GM18499 (cell line): ENCODE measurements around the gene PRRX2.
"Not testable (repeated sequence)": the region's sequence is repeated elsewhere in the genome, so short reads cannot be mapped to it uniquely, and the experiment has no call there.

Experiments used
- ATAC-seq: cut with Tn5 transposase; IDR thresholded peaks from one replicate; pipeline ENCODE4 v1.9.1; 2021; ENCODE audit warnings: moderate number of reproducible peaks; ENCODE audit not compliant: insufficient read depth, unreplicated experiment

The PRRX2 gene

GRCh38 chr9:129749575-129749974 lies 84.1 kb downstream of the PRRX2 start:
- no peak for ATAC-seq

GRCh38 chr9:129750013-129750638 lies 84.7 kb downstream of the PRRX2 start:
- ATAC-seq = no peak

- no peak for ATAC-seq
Measured at GRCh38 chr9:129751841-129752801, 86.7 kb downstream of the PRRX2 start.

- ATAC-seq = no peak
Measured at GRCh38 chr9:129752900-129753729, 87.7 kb downstream of the PRRX2 start, which contains the start of gene PTGES. TSS of gene PTGES (minus strand) at chr9:129753042. CDS start at chr9:129753012, 30 bp downstream.

- ATAC-seq = no peak
Measured at GRCh38 chr9:129755151-129755550, 89.7 kb downstream of the PRRX2 start.

- ATAC-seq = no peak
Measured at GRCh38 chr9:129756191-129756590, 90.7 kb downstream of the PRRX2 start.

- ATAC-seq = no peak
Measured at GRCh38 chr9:129757045-129757444, 91.6 kb downstream of the PRRX2 start.

- no peak for ATAC-seq
Measured at GRCh38 chr9:129759319-129759718, 93.9 kb downstream of the PRRX2 start.

- ATAC-seq = no peak
Measured at GRCh38 chr9:129759804-129760502, 94.5 kb downstream of the PRRX2 start.

- ATAC-seq = not testable (repeated sequence)
Measured at GRCh38 chr9:129760784-129761183, 95.3 kb downstream of the PRRX2 start.

GRCh38 chr9:129761293-129761900 lies 96.0 kb downstream of the PRRX2 start:
- no peak for ATAC-seq

- no peak for ATAC-seq
Measured at GRCh38 chr9:129761901-129762369, 96.5 kb downstream of the PRRX2 start.

GRCh38 chr9:129762370-129762984 lies 97.0 kb downstream of the PRRX2 start:
- not testable (repeated sequence) for ATAC-seq

- no peak for ATAC-seq
Measured at GRCh38 chr9:129762985-129763926, 97.8 kb downstream of the PRRX2 start.

- ATAC-seq = no peak
Measured at GRCh38 chr9:129765764-129766317, 100.4 kb downstream of the PRRX2 start.

- ATAC-seq = no peak
Measured at GRCh38 chr9:129768486-129768885, 103.0 kb downstream of the PRRX2 start.

- ATAC-seq = no peak
Measured at GRCh38 chr9:129769669-129770068, 104.2 kb downstream of the PRRX2 start.

- ATAC-seq = no peak
Measured at GRCh38 chr9:129770741-129771140, 105.3 kb downstream of the PRRX2 start.
